ENCODE results near the gene ABCC11. TPM values are rescaled to one million over a fixed set of nuclear protein-coding genes. Genes with fewer than 3 reads are reported as not detected.

The ABCC11 gene
- total and polyA plus RNA-seq, 2 experiments from 2014 or later = 0.23 to 0.76 TPM

DNA sequence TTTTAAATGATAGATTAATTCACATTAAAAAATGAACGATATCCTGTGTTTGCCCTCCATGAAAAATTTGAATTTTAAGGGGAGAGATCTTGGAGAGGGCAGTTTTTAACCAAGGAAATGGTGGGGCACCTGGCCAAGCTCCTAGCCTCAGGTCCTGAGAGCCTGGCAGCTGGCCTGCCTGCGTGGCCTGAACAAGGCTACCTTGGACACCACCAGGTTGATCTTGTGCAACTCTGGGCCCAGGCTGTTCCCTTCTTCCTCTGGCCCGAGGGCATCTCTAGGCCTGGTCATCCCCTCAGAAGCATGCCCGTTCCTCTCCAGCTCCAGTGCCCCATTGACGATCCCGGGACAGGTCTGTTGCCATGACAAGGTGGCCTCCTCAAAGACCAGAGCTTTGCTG, 36.6 kb downstream of the ABCC11 start:
- DNase-seq = no peak
- in situ Hi-C loops (cut with MboI) = no loop called here
- H3F3A ChIP-seq (ENCODE audit: insufficient read depth) = no peaks in the 10 kb centered on the region
- H3K27me3 ChIP-seq (replicated peaks; ENCODE audit: insufficient read depth) = 0 out of 2 replicates have a peak, but pooled peaks cover 3% of the 10 kb centered on the region
- 55 to 56% methylated on average over 6 of the region's 6 CpGs for WGBS, 2 experiments (ENCODE audit: low coverage in 1 of 2, low lambda C conversion rate in 2 of 2, missing lambda C conversion rate in 2 of 2)
- TF ChIP-seq EZH2phosphoT487 (IDR thresholded peaks at IDR 0.05; ENCODE audit: insufficient read depth, low read depth) = no peak
- TF ChIP-seq EZH2 (IDR thresholded peaks at IDR 0.05; ENCODE audit: insufficient read depth, poor library complexity, severe bottlenecking) = no peak
- H3K9me3 ChIP-seq (ENCODE audit: low read depth) = no peaks in the 10 kb centered on the region
- no peak overlapping the region for H3K9ac ChIP-seq
- H2AFZ ChIP-seq = no peak overlapping the region
- H3K4me3 ChIP-seq = no peak overlapping the region
- no peaks in the 10 kb centered on the region for H3K4me1 ChIP-seq (ENCODE audit: insufficient read depth)
- no peaks in the 10 kb centered on the region for H4K20me1 ChIP-seq (ENCODE audit: insufficient read depth)
- no peaks in the 10 kb centered on the region for H3K79me2 ChIP-seq (ENCODE audit: insufficient read depth)
- H3K9me2 ChIP-seq (ENCODE audit: insufficient read depth) = no peaks in the 10 kb centered on the region
- no peak overlapping the region for H3K4me2 ChIP-seq (ENCODE audit: unreplicated experiment)
- no peaks in the 10 kb centered on the region for H3K36me3 ChIP-seq (ENCODE audit: low read depth)
- H3K27ac ChIP-seq = no peak overlapping the region

DNA sequence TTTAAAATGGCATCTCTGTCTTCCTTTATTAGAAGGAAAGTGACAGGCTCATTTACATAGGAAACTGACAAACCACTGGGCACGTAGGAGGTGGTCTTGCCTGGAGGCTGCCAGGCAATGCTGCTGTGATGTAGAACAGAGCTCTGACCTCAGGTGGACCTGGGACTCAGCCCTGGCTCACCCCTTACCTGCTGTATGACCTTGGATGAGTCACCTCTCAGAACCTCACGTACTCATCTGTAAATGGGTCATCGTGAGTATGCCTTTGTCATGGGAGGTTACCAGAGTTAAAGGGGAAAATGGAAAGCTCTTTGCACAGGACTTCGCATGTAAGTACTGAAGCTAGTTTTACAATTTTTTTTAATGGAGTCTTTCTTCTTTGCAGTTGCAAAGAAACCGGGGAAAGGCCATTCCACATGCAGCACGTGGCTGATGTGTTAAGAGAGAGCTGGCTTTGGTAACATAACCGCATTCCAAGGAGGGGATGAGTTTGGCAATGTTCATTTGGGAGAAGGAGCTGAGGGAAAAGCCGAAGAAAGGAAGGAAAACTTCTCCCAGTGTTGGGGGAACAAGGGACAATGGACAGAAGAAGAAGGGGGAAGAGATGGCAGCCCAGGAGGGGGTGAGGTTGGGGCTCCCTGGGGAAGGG, 40.6 kb downstream of the ABCC11 start:
- 71 to 75% methylated on average over 8 of the region's 8 CpGs for WGBS, 2 experiments (ENCODE audit: low coverage in 1 of 2, low lambda C conversion rate in 2 of 2, missing lambda C conversion rate in 2 of 2)
- Histone ChIP-seq H3K27me3 (replicated peaks; ENCODE audit: insufficient read depth) (no peaks in the 10 kb centered on the region), H3F3A (ENCODE audit: insufficient read depth) (no peaks in the 10 kb centered on the region), H3K9me2 (ENCODE audit: insufficient read depth) (no peaks in the 10 kb centered on the region), H3K36me3 (ENCODE audit: low read depth) (no peaks in the 10 kb centered on the region), H3K79me2 (ENCODE audit: insufficient read depth) (no peaks in the 10 kb centered on the region), H4K20me1 (ENCODE audit: insufficient read depth) (no peaks in the 10 kb centered on the region), H2AFZ (no peak overlapping the region), H3K27ac (no peak overlapping the region), H3K4me3 (no peak overlapping the region), H3K9ac (no peak overlapping the region), H3K4me1 (ENCODE audit: insufficient read depth) (no peaks in the 10 kb centered on the region), H3K4me2 (ENCODE audit: unreplicated experiment) (no peak overlapping the region), H3K9me3 (ENCODE audit: low read depth) (no peaks in the 10 kb centered on the region)
- in situ Hi-C loops (cut with MboI) = no loop called here
- no peak for TF ChIP-seq EZH2phosphoT487 (IDR thresholded peaks at IDR 0.05; ENCODE audit: insufficient read depth, low read depth)
- TF ChIP-seq EZH2 (IDR thresholded peaks at IDR 0.05; ENCODE audit: insufficient read depth, poor library complexity, severe bottlenecking) = no peak
- DNase-seq = no peak

DNA sequence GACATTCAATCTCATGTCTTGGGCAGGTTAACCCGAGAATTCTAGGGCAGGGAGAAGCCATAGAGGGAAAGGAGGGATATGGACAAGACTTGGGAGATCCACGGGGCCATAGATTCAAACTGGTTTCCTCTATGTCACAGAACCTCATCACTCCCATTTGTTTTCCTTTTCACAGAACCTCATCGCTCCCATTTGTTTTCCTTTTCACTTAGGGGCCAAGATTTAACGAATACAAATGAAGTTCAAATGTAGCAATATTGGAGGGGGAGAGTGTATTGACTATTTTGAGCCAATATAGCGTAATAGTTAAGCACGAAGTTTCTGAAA, 42.6 kb downstream of the ABCC11 start:
- Histone ChIP-seq H3K4me3 (no peak overlapping the region), H3K36me3 (ENCODE audit: low read depth) (no peaks in the 10 kb centered on the region), H3K4me1 (ENCODE audit: insufficient read depth) (no peaks in the 10 kb centered on the region), H3F3A (ENCODE audit: insufficient read depth) (no peaks in the 10 kb centered on the region), H3K79me2 (ENCODE audit: insufficient read depth) (no peaks in the 10 kb centered on the region), H3K9me3 (ENCODE audit: low read depth) (no peaks in the 10 kb centered on the region), H3K27me3 (replicated peaks; ENCODE audit: insufficient read depth) (no peaks in the 10 kb centered on the region), H3K4me2 (ENCODE audit: unreplicated experiment) (no peak overlapping the region), H3K27ac (no peak overlapping the region), H3K9me2 (ENCODE audit: insufficient read depth) (no peaks in the 10 kb centered on the region), H3K9ac (no peak overlapping the region), H2AFZ (no peak overlapping the region), H4K20me1 (ENCODE audit: insufficient read depth) (no peaks in the 10 kb centered on the region)
- TF ChIP-seq EZH2 (IDR thresholded peaks at IDR 0.05; ENCODE audit: insufficient read depth, poor library complexity, severe bottlenecking) (no peak), EZH2phosphoT487 (IDR thresholded peaks at IDR 0.05; ENCODE audit: insufficient read depth, low read depth) (no peak)
- in situ Hi-C loops (cut with MboI) = no loop called here
- DNase-seq = no peak
- 62 to 66% methylated on average over 6 of the region's 6 CpGs for WGBS, 2 experiments (ENCODE audit: low coverage in 1 of 2, low lambda C conversion rate in 2 of 2, missing lambda C conversion rate in 2 of 2)

DNA sequence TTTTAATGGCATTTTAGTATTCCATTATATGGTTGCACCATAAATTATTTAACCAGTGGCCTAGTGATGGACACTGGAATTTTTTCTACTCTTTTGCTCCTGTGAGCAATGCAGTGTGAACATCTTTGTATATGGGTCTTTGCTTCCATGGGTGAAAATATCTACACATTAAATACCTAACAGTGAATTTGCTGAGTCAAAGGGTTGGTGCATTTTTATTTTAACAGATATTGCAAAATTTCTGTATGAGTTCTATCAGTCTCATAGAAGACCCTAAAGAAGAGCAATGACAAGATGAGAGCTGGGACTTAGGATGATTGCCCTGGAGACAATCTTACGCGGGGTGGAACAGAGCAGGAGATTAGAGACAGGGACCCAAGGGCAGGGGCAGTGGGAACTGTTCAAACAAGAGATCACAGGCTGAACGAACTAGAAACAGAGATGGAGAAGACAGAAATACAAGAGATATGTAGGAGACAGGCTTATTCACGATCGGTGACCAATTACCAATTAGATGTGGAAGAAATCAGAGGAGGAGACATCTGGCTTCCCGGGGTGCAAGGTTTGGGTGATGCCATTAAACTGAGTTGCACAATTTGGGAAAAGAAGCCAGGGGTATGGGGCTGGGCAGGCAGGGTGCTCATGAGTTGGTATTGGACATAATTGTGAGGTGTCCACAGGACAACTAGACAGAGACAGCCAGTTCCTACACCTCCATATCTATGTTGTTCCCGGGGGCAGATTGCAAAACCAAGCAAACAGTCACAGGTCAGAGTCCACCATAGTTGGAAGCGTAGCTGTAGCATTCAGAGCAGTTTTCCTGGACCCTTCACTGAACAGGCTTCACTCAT, 43.1 kb downstream of the ABCC11 start:
- Histone ChIP-seq H3K27me3 (replicated peaks; ENCODE audit: insufficient read depth) (no peaks in the 10 kb centered on the region), H3F3A (ENCODE audit: insufficient read depth) (no peaks in the 10 kb centered on the region), H3K4me1 (ENCODE audit: insufficient read depth) (no peaks in the 10 kb centered on the region), H4K20me1 (ENCODE audit: insufficient read depth) (no peaks in the 10 kb centered on the region), H2AFZ (no peak overlapping the region), H3K36me3 (ENCODE audit: low read depth) (no peaks in the 10 kb centered on the region), H3K79me2 (ENCODE audit: insufficient read depth) (no peaks in the 10 kb centered on the region), H3K9me2 (ENCODE audit: insufficient read depth) (no peaks in the 10 kb centered on the region), H3K9me3 (ENCODE audit: low read depth) (no peaks in the 10 kb centered on the region), H3K4me2 (ENCODE audit: unreplicated experiment) (no peak overlapping the region), H3K9ac (no peak overlapping the region), H3K27ac (no peak overlapping the region), H3K4me3 (no peak overlapping the region)
- in situ Hi-C loops (cut with MboI) = no loop called here
- 64 to 72% methylated on average over 8 of the region's 8 CpGs for WGBS, 2 experiments (ENCODE audit: low coverage in 1 of 2, low lambda C conversion rate in 2 of 2, missing lambda C conversion rate in 2 of 2)
- no peak for DNase-seq
- TF ChIP-seq EZH2phosphoT487 (IDR thresholded peaks at IDR 0.05; ENCODE audit: insufficient read depth, low read depth) = no peak
- TF ChIP-seq EZH2 (IDR thresholded peaks at IDR 0.05; ENCODE audit: insufficient read depth, poor library complexity, severe bottlenecking) = no peak
